H9 (cell line): ENCODE results near the gene CHRNB4. TPM values are rescaled to one million over a fixed set of nuclear protein-coding genes. Genes with fewer than 3 reads are reported as not detected.

Source experiments
- DNase-seq: peaks from one replicate; pipeline ENCODE4 v3.0.0-alpha.2; 2017
- H2AFZ ChIP-seq: one replicate; pipeline ENCODE4 v1.6.1; 2013; ENCODE audit warnings: mild to moderate bottlenecking, low read length, control low read depth, moderate library complexity
- H2AK5ac ChIP-seq: 2 replicates; pipeline ENCODE4 v1.6.1; 2013; ENCODE audit warnings: low read length, control low read depth, mixed read lengths; ENCODE audit not compliant: insufficient read length
- H2BK120ac ChIP-seq: one replicate; pipeline ENCODE4 v1.6.1; 2013; ENCODE audit warnings: low read depth, mild to moderate bottlenecking, low read length, control low read depth, inconsistent platforms; ENCODE audit not compliant: poor library complexity, severe bottlenecking
- H2BK12ac ChIP-seq: 2 replicates; pipeline ENCODE4 v1.6.1; 2013; ENCODE audit warnings: low read length, control low read depth, mixed read lengths, low read depth; ENCODE audit not compliant: insufficient read length
- H2BK15ac ChIP-seq: 2 replicates; pipeline ENCODE4 v1.6.1; 2013; ENCODE audit warnings: low read depth, low read length, control low read depth
- H2BK20ac ChIP-seq: one replicate; pipeline ENCODE4 v1.6.1; 2013; ENCODE audit warnings: low read depth, mild to moderate bottlenecking, low read length, control low read depth, inconsistent platforms; ENCODE audit not compliant: poor library complexity, severe bottlenecking
- H2BK5ac ChIP-seq: 2 replicates; pipeline ENCODE4 v1.6.1; 2013; ENCODE audit warnings: low read length, control low read depth, mixed read lengths; ENCODE audit not compliant: insufficient read length
- H3K14ac ChIP-seq: 2 replicates; pipeline ENCODE4 v1.6.1; 2013; ENCODE audit warnings: low read length, control low read depth; ENCODE audit not compliant: insufficient read depth
- H3K18ac ChIP-seq: 2 replicates; pipeline ENCODE4 v1.6.1; 2013; ENCODE audit warnings: low read depth, mild to moderate bottlenecking, mixed read lengths, low read length, control low read depth; ENCODE audit not compliant: insufficient read length
- H3K23ac ChIP-seq: 2 replicates; pipeline ENCODE4 v1.6.1; 2013; ENCODE audit warnings: low read length, control low read depth, mixed read lengths, low read depth; ENCODE audit not compliant: insufficient read length
- H3K23me2 ChIP-seq: 2 replicates; pipeline ENCODE4 v1.6.1; 2013; ENCODE audit warnings: low read depth, mild to moderate bottlenecking, mixed read lengths, low read length, control low read depth; ENCODE audit not compliant: insufficient read length, poor library complexity, severe bottlenecking
- H3K27ac ChIP-seq: 2 replicates; pipeline ENCODE4 v1.5.1; 2013; ENCODE audit warnings: low read length, control low read depth, mixed read lengths, low read depth; ENCODE audit not compliant: insufficient read length
- H3K27me3 ChIP-seq: 2 replicates; pipeline ENCODE4 v1.6.1; 2013; ENCODE audit warnings: low read length, control low read depth, inconsistent platforms; ENCODE audit not compliant: insufficient read depth
- H3K4ac ChIP-seq: 2 replicates; pipeline ENCODE4 v1.6.1; 2013; ENCODE audit warnings: low read depth, mild to moderate bottlenecking, control low read depth, inconsistent platforms, low read length, moderate library complexity
- H3K4me1 ChIP-seq: 2 replicates; pipeline ENCODE4 v1.6.1; 2013; ENCODE audit warnings: low read length, control low read depth, inconsistent platforms; ENCODE audit not compliant: insufficient read depth
- H3K4me2 ChIP-seq: 2 replicates; pipeline ENCODE4 v1.6.1; 2013; ENCODE audit warnings: low read length, control low read depth, mixed read lengths; ENCODE audit not compliant: insufficient read length, insufficient read depth
- H3K56ac ChIP-seq: 2 replicates; pipeline ENCODE4 v1.6.1; 2013; ENCODE audit warnings: low read depth, mild to moderate bottlenecking, mixed read lengths, low read length, control low read depth; ENCODE audit not compliant: insufficient read length
- H3K79me1 ChIP-seq: 2 replicates; pipeline ENCODE4 v1.6.1; 2013; ENCODE audit warnings: low read depth, mild to moderate bottlenecking, moderate library complexity, low read length, control low read depth, inconsistent platforms; ENCODE audit not compliant: insufficient read depth, poor library complexity, severe bottlenecking
- H3K79me2 ChIP-seq: 2 replicates; pipeline ENCODE4 v1.6.1; 2013; ENCODE audit warnings: low read length, control low read depth, inconsistent platforms; ENCODE audit not compliant: insufficient read depth
- H3K9ac ChIP-seq: 2 replicates; pipeline ENCODE4 v1.6.1; 2013; ENCODE audit warnings: low read length, control low read depth, mixed read lengths; ENCODE audit not compliant: insufficient read length; ENCODE audit errors: extremely low read depth
- H3K9me3 ChIP-seq: one replicate; pipeline ENCODE4 v1.6.1; 2013; ENCODE audit warnings: low read depth, low read length, inconsistent platforms; ENCODE audit not compliant: control insufficient read depth
- H3T11ph ChIP-seq: one replicate; pipeline ENCODE4 v1.6.1; 2013; ENCODE audit warnings: mild to moderate bottlenecking, low read length, control low read depth, inconsistent platforms
- H4K20me1 ChIP-seq: one replicate; pipeline ENCODE4 v1.6.1; 2013; ENCODE audit not compliant: control insufficient read depth, insufficient read length, insufficient read depth
- H4K5ac ChIP-seq: 2 replicates; pipeline ENCODE4 v1.6.1; 2013; ENCODE audit warnings: low read depth, mild to moderate bottlenecking, mixed read lengths, low read length, control low read depth; ENCODE audit not compliant: insufficient read length
- H4K8ac ChIP-seq: replicated peaks from 2 replicates; pipeline ENCODE4 v1.6.1; 2013; ENCODE audit warnings: low read length, control low read depth, mixed read lengths, low read depth; ENCODE audit not compliant: insufficient read length
- H4K91ac ChIP-seq: 2 replicates; pipeline ENCODE4 v1.6.1; 2013; ENCODE audit warnings: low read depth, mild to moderate bottlenecking, moderate library complexity, mixed read lengths, low read length, control low read depth; ENCODE audit not compliant: insufficient read length
- H3K27ac Mint-ChIP-seq, 3 experiments: 2 replicates in 2 of 3; 3 replicates in 1 of 3; pipeline ENCODE4 v1.8.0; 2020 to 2021; ENCODE audit warnings: mixed read lengths in 3 of 3, mild to moderate bottlenecking in 1 of 3, moderate library complexity in 1 of 3
- H3K27me3 Mint-ChIP-seq: 2 replicates; pipeline ENCODE4 v1.8.0; 2021; ENCODE audit warnings: low read depth, mild to moderate bottlenecking, moderate library complexity, mixed read lengths
- H3K36me3 Mint-ChIP-seq, 3 experiments: 2 replicates in 2 of 3; 3 replicates in 1 of 3; pipeline ENCODE4 v1.8.0; 2020 to 2021; ENCODE audit warnings: low read depth in 3 of 3, mixed read lengths in 3 of 3; ENCODE audit not compliant: insufficient read depth in 1 of 3
- H3K4me1 Mint-ChIP-seq, 2 experiments: 2 replicates each; pipeline ENCODE4 v1.8.0; 2020; ENCODE audit warnings: mixed read lengths in 2 of 2
- H3K4me3 Mint-ChIP-seq, 2 experiments: 2 replicates in 1 of 2; 3 replicates in 1 of 2; pipeline ENCODE4 v1.8.0; 2020 to 2021; ENCODE audit warnings: mild to moderate bottlenecking in 2 of 2, mixed read lengths in 2 of 2, moderate library complexity in 1 of 2
- H3K9me3 Mint-ChIP-seq, 2 experiments: 2 replicates in 1 of 2; 3 replicates in 1 of 2; pipeline ENCODE4 v1.8.0; 2020; ENCODE audit warnings: mild to moderate bottlenecking in 2 of 2, mixed read lengths in 2 of 2, moderate library complexity in 1 of 2
- CTCF ChIP-seq: fragments of 200-600 bp; sonication (generic); conservative IDR thresholded peaks from 3 replicates; pipeline ENCODE4 v1.8.0; 2021; ENCODE audit warnings: antibody characterized with exemption, mild to moderate bottlenecking
- WGBS: extraction: QIAGEN DNeasy Blood & Tissue Kit; methylation state at CpG from one replicate; pipeline ENCODE4 v1.1.7; 2013; ENCODE audit warnings: missing lambda C conversion rate, low lambda C conversion rate, mixed read lengths; ENCODE audit not compliant: insufficient read length; ENCODE audit errors: extremely low coverage; 5-methylcytosine and 5-hydroxymethylcytosine counted together
- total RNA-seq: library from RNA; stranded (reverse); gene quantifications from 2 replicates; pipeline ENCODE4 v1.2.1, GENCODE V29; 2021

CHRNB4 gene
- total RNA-seq, 1 experiment from 2014 or later: 1.9 TPM

- Histone ChIP-seq H2BK120ac (no peak overlapping the region), H4K20me1 (no peaks in the 10 kb centered on the region), H3K27ac (no peak overlapping the region), H3K79me2 (no peaks in the 10 kb centered on the region), H3K23ac (no peak overlapping the region), H4K5ac (no peak overlapping the region), H4K8ac (no peak overlapping the region), H2AFZ (no peak overlapping the region), H2AK5ac (no peak overlapping the region), H3K4me2 (no peak overlapping the region), H2BK15ac (no peak overlapping the region), H2BK20ac (no peak overlapping the region), H2BK12ac (no peak overlapping the region), H3K23me2 (no peaks in the 10 kb centered on the region), H2BK5ac (no peak overlapping the region), H3K9me3 (no peaks in the 10 kb centered on the region), H3K18ac (no peak overlapping the region), H3T11ph (no peak overlapping the region), H4K91ac (no peak overlapping the region), H3K4me1 (peaks cover 13% of the 10 kb centered on the region), H3K14ac (no peak overlapping the region), H3K79me1 (no peaks in the 10 kb centered on the region), H3K56ac (no peak overlapping the region), H3K9ac (no peak overlapping the region), H3K4ac (no peak overlapping the region), H3K27me3 (no peaks in the 10 kb centered on the region)
- no CpG with 5 or more reads among the region's 12 CpGs for WGBS
- peaks cover 46% of the 10 kb centered on the region in 2 experiments for H3K4me1 Mint-ChIP-seq
- H3K27me3 Mint-ChIP-seq: peaks cover 4% of the 10 kb centered on the region; the same call in 1 of the 2 replicates
- H3K36me3 Mint-ChIP-seq: no peaks in the 10 kb centered on the region
- no peak for TF ChIP-seq CTCF
- no peak overlapping the region for H3K4me3 Mint-ChIP-seq
- DNase-seq: no peak
- H3K27ac Mint-ChIP-seq: no peak overlapping the region; a peak in 1 of 7 replicates
- no peaks in the 10 kb centered on the region; a peak in 1 of 5 replicates for H3K9me3 Mint-ChIP-seq
These were observed 41.8 kb upstream of the CHRNB4 start for GRCh38 chr15:78682693-78683410.
